Stimulated activated CD4-positive, alpha-beta T cell treated with anti-CD3 and anti-CD28 coated beads, Interleukin-15, amount 100 ng/mL, for 24 hours (primary cell): ENCODE data around the gene EXD3.
"Not testable (repeated sequence)": the region's sequence is repeated elsewhere in the genome, so short reads cannot be mapped to it uniquely, and the experiment has no call there.

Source experiments
- DNase-seq: peaks from one replicate; pipeline ENCODE4 v3.0.0-alpha.2; 2020

Gene EXD3

DNA sequence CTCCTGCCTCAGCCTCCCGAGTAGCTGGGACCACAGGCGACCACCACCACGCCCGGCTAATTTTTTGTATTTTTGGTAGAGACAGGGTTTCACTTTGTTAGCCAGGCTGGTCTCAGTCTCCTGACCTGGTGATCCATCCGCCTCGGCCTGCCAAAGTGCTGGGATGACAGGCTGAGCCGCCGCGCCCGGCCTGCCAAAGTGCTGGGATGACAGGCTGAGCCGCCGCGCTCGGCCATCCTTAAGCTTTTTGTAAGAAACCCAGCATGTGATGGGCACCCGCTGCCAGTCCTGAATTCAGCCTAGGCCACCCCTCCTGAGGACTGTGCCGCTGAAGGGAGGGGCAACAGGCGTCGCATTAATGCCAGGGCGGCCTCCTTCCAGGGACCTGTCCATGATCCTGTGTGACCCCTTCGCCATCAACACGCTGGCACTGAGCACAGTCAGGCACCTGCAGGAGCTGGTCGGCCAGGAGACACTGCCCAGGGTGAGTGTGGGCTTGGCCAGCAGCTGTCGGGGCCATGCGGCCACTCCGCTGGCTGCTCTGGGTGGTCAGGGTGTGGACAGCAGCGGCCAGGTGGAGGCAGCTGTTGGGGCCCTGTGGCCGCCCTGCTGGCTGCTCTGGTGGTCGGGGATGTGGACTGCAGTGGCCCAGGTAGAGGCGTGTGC lies 157.3 kb downstream of the EXD3 start:
- no peak for DNase-seq

DNA sequence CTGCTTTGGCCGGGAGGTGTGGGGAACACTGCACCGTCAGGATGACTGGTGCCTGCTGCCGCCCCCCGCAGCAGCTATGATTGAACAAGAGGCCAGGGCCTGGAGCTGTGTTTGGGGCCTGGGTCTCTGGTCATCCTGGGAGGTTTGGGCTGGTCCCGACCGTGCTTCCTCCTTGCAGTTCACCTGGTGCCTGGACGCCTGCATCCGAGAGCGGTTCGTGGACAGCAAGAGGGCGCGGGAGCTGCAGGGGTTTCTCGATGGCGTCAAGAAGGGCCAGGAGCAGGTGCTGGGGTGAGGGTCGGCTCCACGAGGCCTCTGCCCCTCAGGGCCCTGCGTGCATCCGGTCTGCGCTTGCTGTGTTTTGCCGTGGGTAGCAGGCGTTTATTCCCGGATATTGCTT lies 158.9 kb downstream of the EXD3 start:
- no peak for DNase-seq

DNA sequence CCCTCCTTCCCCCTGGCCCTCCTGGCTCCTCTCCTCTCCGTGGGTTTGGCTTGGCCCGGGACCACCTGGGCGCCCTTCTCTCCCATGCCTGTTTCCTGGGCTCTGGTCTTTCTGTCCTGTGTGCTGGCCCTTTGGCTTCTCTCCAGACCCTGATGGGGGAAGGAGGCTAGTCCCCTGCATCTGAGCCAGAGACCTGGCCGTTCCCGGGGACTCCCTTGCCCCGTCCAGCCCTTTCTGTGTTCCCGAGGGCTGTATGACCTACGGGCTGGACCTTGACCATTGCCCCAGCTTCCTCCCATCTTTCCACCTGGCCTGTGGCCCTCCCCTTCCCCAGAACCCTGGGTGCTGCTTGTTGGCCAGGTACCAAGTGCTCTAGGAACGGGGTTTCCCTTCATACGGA lies 159.5 kb downstream of the EXD3 start:
- DNase-seq: no peak

DNA sequence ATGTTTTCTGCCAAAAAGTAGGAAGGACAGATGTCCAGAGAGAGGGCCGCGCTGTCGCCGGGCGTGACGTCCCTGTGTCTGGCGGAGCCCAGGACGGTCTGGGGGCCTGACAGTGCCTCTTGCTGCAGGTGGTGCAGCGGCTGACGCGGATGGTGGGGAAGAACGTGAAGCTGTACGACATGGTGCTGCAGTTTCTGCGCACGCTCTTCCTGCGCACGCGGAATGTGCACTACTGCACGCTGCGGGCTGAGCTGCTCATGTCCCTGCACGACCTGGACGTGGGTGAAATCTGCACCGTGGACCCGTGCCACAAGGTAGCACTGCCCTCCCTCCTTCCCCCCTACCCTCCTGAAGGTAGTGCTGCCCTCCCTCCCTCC lies 160.1 kb downstream of the EXD3 start:
- no peak for DNase-seq

DNA sequence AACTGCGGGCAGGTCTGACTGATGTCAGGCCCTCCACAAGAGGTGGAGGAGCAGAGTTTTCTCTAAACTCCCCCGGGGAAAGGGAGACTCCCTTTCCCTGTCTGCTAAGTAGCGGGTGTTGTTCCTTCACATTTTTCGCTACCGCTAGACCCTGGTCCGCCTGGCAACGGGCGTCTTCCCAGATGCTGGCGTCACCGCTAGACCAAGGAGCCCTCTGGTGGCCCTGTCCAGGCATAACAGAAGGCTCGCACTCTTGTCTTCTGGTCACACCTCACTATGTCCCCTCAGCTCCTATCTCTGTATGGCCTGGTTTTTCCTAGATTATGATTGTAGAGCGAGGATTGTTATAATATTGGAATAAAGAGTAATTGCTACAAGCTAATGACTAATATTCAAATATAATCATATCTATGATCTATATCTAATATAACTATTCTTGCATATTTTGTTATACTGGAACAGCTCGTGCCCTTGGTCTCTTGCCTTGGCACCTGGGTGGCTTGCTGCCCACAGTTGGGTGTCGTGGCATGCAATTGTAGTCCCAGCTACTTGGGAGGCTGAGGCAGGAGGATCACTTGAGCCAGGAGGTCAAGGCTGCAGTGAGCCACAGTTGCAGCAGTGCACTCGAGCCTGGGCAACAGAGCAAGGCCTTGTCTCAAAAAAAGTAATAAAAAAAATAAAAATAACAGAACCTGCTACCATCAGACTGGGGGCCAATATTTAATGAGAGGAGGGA lies 160.6 kb downstream of the EXD3 start:
- not testable (repeated sequence) for DNase-seq
